Kidney epithelial cell (primary cell): ENCODE data around the gene LMOD3. TPM values are rescaled to one million over a fixed set of nuclear protein-coding genes. Genes with fewer than 3 reads are reported as not detected.

Experiments
- DNase-seq: peaks from one replicate; pipeline ENCODE4 v3.0.0-alpha.2; 2010; ENCODE audit warnings: low read depth
- H3K27me3 ChIP-seq: 2 replicates; pipeline ENCODE4 v1.6.0; 2011; ENCODE audit warnings: low read length; ENCODE audit not compliant: control insufficient read depth, insufficient read depth
- H3K36me3 ChIP-seq: 2 replicates; pipeline ENCODE4 v1.5.1; 2011; ENCODE audit warnings: low read length; ENCODE audit not compliant: control insufficient read depth, insufficient read depth
- H3K4me3 ChIP-seq: 2 replicates; pipeline ENCODE4 v1.5.1; 2011; ENCODE audit warnings: low read depth, mild to moderate bottlenecking, control low read depth, low read length
- total RNA-seq: library from RNA; depleted of rRNA; stranded (reverse); fragments of >200 nt; gene quantifications from 2 replicates; pipeline ENCODE4 v1.2.3, GENCODE V29; 2015
- TF ChIP-seq, protein P1 (sequence below): IDR thresholded peaks from 2 replicates; pipeline ENCODE4 v1.5.1; 2011; ENCODE audit warnings: mild to moderate bottlenecking, moderate library complexity, low read length, control low read depth, inconsistent platforms; ENCODE audit not compliant: insufficient read depth, poor library complexity, severe bottlenecking

Gene LMOD3
- total RNA-seq, 1 donor from 2014 or later: not detected

DNA sequence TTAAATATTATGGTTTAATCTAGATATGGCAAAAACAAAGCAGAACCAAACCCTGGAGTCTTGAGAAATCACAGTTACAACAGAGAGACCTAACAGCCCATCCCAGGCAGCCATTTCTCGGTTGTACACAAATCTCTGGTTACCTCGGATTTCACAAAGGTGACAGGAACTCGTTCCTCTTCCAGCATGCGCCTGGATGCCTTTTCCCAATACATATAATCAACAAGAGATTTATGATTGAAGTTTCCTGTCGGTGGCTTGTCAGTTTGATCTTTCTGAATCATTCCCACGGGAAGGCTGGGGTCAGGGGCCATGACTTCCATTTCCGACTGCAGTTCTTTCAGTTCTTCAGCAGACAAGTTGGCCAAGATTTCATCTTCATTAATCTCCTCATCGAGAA, 445 bp downstream of the LMOD3 start:
- Histone ChIP-seq H3K36me3 (no peaks in the 10 kb centered on the region), H3K4me3 (no peak overlapping the region), H3K27me3 (no peaks in the 10 kb centered on the region)
- DNase-seq: no peak
- TF ChIP-seq, protein P1, sequence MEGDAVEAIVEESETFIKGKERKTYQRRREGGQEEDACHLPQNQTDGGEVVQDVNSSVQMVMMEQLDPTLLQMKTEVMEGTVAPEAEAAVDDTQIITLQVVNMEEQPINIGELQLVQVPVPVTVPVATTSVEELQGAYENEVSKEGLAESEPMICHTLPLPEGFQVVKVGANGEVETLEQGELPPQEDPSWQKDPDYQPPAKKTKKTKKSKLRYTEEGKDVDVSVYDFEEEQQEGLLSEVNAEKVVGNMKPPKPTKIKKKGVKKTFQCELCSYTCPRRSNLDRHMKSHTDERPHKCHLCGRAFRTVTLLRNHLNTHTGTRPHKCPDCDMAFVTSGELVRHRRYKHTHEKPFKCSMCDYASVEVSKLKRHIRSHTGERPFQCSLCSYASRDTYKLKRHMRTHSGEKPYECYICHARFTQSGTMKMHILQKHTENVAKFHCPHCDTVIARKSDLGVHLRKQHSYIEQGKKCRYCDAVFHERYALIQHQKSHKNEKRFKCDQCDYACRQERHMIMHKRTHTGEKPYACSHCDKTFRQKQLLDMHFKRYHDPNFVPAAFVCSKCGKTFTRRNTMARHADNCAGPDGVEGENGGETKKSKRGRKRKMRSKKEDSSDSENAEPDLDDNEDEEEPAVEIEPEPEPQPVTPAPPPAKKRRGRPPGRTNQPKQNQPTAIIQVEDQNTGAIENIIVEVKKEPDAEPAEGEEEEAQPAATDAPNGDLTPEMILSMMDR: no peak

DNA sequence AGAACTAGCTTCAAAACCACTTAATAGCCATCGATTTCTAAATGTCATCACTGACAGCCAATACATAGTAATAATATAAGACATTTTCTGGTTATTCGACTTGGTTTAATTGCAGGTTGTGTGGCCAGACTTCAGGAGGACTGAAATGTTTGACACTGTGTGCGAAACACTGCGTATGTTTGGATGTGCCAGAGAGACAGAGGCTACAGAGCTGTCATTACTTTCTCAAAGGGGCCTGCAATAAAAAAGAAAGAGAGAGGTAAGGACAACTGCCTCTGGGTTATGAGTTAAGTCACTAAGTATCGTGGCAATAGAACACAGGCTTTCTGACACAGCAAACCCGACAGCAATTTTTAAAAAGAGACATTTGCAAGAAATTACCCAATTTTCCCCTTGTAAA, 882 bp downstream of the LMOD3 start:
- H3K36me3 ChIP-seq: no peaks in the 10 kb centered on the region
- no peaks in the 10 kb centered on the region for H3K27me3 ChIP-seq
- no peak for DNase-seq
- TF ChIP-seq, protein P1: no peak
- H3K4me3 ChIP-seq: no peak overlapping the region

DNA sequence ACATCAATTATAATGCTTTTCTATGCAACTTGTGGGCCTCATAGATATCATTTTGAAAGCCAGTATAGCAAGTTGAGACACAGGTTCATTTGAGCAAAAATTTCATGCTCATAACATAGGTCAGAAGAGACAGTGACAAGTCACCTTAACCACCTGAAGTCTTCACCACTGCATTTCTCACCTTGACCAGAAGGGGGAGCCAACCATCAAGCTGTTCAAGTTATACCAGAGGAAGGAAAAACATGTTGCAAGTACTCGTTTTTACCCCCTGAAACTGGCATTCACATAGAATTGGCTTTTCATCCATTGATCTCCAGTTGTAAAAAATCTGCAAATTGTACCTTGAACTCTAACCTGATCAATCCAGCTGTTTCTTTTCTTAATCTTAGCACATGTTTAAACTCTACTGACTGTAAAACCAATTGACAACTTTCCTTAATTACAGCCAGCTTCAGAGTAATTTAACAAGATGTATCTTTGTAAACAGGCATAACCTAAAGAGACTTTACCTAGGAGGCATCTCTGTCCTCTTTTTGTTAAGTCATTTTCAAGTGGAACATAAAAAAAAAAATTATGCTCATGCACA, 1.4 kb downstream of the LMOD3 start:
- H3K36me3 ChIP-seq: no peaks in the 10 kb centered on the region
- TF ChIP-seq, protein P1: peak; percentile 95
- no peak overlapping the region for H3K4me3 ChIP-seq
- no peaks in the 10 kb centered on the region for H3K27me3 ChIP-seq
- peak; percentile 69 for DNase-seq

DNA sequence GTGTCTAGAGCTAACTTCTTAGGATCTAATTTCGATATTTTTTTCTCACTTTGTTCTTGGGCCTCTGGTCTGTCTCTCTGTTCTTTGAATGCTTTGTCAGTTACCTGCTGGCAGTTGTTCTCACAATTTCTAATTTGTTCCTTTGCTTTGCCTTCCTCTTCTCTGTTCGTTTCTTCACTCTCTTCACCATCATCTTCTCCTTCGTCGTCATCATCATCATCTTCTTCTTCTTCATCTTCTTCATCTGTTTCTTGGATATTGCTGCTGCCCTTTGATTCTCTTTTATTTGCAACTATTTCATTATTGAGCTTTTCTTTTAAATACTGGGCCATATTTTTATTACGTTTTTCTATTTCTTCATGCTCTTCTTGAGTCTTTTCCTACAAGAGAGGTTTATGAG, 2.7 kb downstream of the LMOD3 start:
- no peak for DNase-seq

DNA sequence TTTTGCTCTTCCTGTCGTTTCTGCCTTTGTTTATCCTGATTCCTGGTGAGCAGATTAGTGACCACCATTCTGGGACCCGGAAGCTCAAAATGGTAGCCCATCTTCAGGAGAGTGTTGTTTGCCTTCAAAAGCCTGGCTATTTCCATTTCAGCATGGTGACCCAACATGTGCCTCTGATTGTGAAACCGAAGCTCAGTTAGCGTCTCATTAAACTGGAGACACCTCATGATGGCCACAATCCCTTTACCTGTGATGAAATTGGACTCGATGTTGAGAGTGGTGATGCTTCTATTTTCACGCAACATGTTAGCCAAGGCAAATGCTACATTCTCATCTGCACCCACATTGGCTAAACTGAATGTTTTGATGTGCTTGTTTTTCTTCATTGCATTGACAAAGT, 3.3 kb downstream of the LMOD3 start:
- Histone ChIP-seq H3K4me3 (no peak overlapping the region), H3K36me3 (no peaks in the 10 kb centered on the region), H3K27me3 (no peaks in the 10 kb centered on the region)
- DNase-seq: no peak
- TF ChIP-seq, protein P1: no peak

More for the DNA sequence above, 2.7 kb downstream of the LMOD3 start:
- TF ChIP-seq, protein P1: no peak
- no peaks in the 10 kb centered on the region for H3K36me3 ChIP-seq
- H3K27me3 ChIP-seq: no peaks in the 10 kb centered on the region
- no peak overlapping the region for H3K4me3 ChIP-seq

DNA sequence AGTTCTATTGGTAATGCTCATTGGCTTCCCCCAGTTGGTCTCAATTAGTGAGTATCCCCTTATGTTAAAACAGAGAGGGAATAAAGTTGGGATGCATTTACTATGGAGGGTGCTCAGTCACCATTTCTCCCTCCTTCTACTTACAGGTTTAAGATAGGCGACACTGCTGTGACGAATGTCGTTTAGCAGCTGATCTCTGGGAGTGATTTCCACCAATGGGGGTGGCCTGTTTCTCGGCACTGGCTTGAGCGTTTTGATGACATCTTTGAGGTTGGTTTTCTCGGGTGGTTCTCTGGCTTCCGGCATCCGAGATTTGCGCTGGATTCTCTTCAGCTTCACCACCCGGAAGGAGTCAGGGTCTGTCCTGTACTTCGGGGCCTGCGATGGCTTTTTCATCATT, 3.8 kb downstream of the LMOD3 start:
- DNase-seq: no peak
- TF ChIP-seq, protein P1: no peak
- Histone ChIP-seq H3K4me3 (no peak overlapping the region), H3K36me3 (no peaks in the 10 kb centered on the region), H3K27me3 (no peaks in the 10 kb centered on the region)
